ENCODE results near the gene SORL1. TPM values are rescaled to one million over a fixed set of nuclear protein-coding genes. Genes with fewer than 3 reads are reported as not detected.
A peak's percentile ranks its signal among the peaks of the same experiment; 100 is the strongest.

Gene SORL1
- total and polyA plus RNA-seq, 2 of the 13 experiments (the other 11 are each of a cell fraction or from before 2014, with no cell fraction given): 21.3 to 148 TPM

DNA sequence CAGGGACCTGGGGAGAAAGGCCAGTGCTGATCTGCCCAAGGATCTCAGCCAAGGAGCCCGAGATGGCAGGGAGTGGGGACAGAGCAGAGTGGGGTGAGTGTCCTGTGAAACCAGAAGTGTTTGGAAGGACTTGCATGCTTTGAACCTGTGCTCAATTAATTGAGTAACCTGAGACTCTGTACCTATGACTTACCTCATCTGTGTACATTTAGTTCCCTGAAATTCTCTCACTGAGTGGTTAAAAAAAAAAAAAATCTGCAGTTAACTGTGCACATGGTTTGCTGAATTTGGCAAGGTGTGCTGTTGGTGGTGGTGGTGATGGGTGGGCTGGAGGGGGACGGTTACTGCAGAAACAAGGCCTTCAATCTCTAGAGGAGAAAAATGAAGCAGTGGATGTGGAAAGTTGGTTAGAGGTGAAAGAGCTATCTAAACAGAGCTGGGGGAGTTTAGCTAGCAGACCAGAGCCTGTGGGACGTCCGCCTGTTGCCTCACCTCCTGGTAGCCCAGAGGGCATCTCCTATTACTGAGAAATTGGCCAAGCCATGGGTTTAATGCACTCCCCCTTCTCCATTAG, 8.9 kb downstream of the SORL1 start (continued):
- TF ChIP-seq, protein P1, sequence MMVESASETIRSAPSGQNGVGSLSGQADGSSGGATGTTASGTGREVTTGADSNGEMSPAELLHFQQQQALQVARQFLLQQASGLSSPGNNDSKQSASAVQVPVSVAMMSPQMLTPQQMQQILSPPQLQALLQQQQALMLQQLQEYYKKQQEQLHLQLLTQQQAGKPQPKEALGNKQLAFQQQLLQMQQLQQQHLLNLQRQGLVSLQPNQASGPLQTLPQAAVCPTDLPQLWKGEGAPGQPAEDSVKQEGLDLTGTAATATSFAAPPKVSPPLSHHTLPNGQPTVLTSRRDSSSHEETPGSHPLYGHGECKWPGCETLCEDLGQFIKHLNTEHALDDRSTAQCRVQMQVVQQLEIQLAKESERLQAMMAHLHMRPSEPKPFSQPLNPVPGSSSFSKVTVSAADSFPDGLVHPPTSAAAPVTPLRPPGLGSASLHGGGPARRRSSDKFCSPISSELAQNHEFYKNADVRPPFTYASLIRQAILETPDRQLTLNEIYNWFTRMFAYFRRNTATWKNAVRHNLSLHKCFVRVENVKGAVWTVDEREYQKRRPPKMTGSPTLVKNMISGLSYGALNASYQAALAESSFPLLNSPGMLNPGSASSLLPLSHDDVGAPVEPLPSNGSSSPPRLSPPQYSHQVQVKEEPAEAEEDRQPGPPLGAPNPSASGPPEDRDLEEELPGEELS (CRISPR knock-in tag; IDR thresholded peaks at IDR 0.05): 0 out of 2 replicates have a peak, but pooled peaks have one; percentile 40
- TF ChIP-seq ZNF652 (CRISPR knock-in tag; IDR thresholded peaks at IDR 0.05; ENCODE audit: borderline replicate concordance, low read depth) (peak; percentile 55; the same call in 1 of the 2 replicates), MIXL1 (CRISPR knock-in tag; IDR thresholded peaks at IDR 0.05) (peak; percentile 87), JUN (CRISPR knock-in tag; IDR thresholded peaks at IDR 0.05) (peak; percentile 82; the same call in 1 of the 2 replicates), MTA3 (CRISPR knock-in tag; IDR thresholded peaks at IDR 0.05) (no peak), KAT8 (CRISPR knock-in tag; IDR thresholded peaks at IDR 0.05) (0 out of 2 replicates have a peak, but pooled peaks have one; percentile 39), MXI1 (IDR thresholded peaks at IDR 0.05; ENCODE audit: borderline replicate concordance, low read depth, low read length) (no peak; the same call in 2 of the 3 replicates), ZBTB21 (CRISPR knock-in tag; IDR thresholded peaks at IDR 0.05) (no peak), CEBPG (CRISPR knock-in tag; IDR thresholded peaks at IDR 0.05) (peak; percentile 77), FOSL2 (CRISPR knock-in tag; IDR thresholded peaks at IDR 0.05) (peak; percentile 63), TCF7 (IDR thresholded peaks at IDR 0.05; ENCODE audit: low read depth) (peak; percentile 66), NCOA1 (CRISPR knock-in tag; IDR thresholded peaks at IDR 0.05) (no peak), GPN1 (CRISPR knock-in tag; IDR thresholded peaks at IDR 0.05; ENCODE audit: borderline replicate concordance) (no peak), MED1 (CRISPR knock-in tag; IDR thresholded peaks at IDR 0.05) (peak; percentile 87), ZNF430 (CRISPR knock-in tag; IDR thresholded peaks at IDR 0.05) (0 out of 2 replicates have a peak, but pooled peaks have one; percentile 9), SOX6 (IDR thresholded peaks at IDR 0.05) (no peak), SOX6 (CRISPR knock-in tag; IDR thresholded peaks at IDR 0.05) (peak; percentile 66), HNF4G (IDR thresholded peaks at IDR 0.05; ENCODE audit: borderline replicate concordance, low read depth, low read length) (peak; percentile 51; the same call in 1 of the 2 replicates), HNF4G (CRISPR knock-in tag; IDR thresholded peaks at IDR 0.05; ENCODE audit: borderline replicate concordance, low read depth) (no peak), JUNB (CRISPR knock-in tag; IDR thresholded peaks at IDR 0.05; ENCODE audit: borderline replicate concordance) (peak; percentile 60; the same call in 1 of the 2 replicates), ZNF646 (CRISPR knock-in tag; IDR thresholded peaks at IDR 0.05) (no peak), KDM3A (CRISPR knock-in tag; IDR thresholded peaks at IDR 0.05; ENCODE audit: low read depth) (0 out of 2 replicates have a peak, but pooled peaks have one; percentile 19), SOX13 (IDR thresholded peaks at IDR 0.05) (no peak), SOX13 (CRISPR knock-in tag; conservative IDR thresholded peaks at IDR 0.05 in 1 of 2, IDR thresholded peaks at IDR 0.05 in 1 of 2) (peak in 1 of 2 experiments; percentile 46; a peak in 1 of 4 replicates)
- TF ChIP-seq, protein P2, sequence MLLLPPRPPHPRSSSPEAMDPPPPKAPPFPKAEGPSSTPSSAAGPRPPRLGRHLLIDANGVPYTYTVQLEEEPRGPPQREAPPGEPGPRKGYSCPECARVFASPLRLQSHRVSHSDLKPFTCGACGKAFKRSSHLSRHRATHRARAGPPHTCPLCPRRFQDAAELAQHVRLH (CRISPR knock-in tag; IDR thresholded peaks at IDR 0.05; ENCODE audit: borderline replicate concordance, low read depth): 0 out of 2 replicates have a peak, but pooled peaks have one; percentile 16

All from HepG2 (cell line).